ENCODE measurements around the gene UNC5C. TPM values are rescaled to one million over a fixed set of nuclear protein-coding genes. Genes with fewer than 3 reads are reported as not detected.

The UNC5C gene
- total RNA-seq = 18.1 and 19.4 TPM in 2 replicates

DNA sequence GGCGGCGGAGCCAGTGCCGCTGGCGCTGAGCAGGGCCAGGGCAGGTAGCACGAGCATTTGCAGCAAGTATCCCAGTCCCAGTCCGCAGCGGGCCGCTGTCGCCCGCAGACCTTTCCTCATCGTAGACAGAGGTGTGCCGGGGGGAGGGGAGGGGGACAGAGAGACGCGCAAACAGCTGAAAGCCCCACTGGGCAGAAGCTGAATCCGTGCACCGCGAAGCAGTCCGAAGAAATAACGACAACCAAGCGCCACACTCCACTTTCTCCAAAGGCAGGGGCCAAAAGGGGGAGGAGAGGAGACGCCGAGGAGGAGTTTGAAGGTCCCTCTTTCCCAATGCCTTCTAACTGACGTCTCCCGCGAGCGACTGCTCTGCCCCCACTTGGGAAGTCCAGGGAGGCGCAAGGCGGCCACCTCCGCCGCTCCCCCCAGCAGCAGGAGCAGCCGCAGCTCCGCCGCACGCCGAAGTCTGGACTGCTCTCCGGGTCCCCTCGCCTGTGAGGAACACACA, at the start of gene UNC5C:
TSS of gene UNC5C (minus strand) at position 236 of the 508 bp plus-strand sequence.

